ENCODE measurements around the gene GGCX. TPM values are rescaled to one million over a fixed set of nuclear protein-coding genes. Genes with fewer than 3 reads are reported as not detected.

The GGCX gene
- total and polyA plus RNA-seq, 2 of the 13 experiments (the other 11 are each of a cell fraction or from before 2014, with no cell fraction given): 72.5 to 103 TPM

DNA sequence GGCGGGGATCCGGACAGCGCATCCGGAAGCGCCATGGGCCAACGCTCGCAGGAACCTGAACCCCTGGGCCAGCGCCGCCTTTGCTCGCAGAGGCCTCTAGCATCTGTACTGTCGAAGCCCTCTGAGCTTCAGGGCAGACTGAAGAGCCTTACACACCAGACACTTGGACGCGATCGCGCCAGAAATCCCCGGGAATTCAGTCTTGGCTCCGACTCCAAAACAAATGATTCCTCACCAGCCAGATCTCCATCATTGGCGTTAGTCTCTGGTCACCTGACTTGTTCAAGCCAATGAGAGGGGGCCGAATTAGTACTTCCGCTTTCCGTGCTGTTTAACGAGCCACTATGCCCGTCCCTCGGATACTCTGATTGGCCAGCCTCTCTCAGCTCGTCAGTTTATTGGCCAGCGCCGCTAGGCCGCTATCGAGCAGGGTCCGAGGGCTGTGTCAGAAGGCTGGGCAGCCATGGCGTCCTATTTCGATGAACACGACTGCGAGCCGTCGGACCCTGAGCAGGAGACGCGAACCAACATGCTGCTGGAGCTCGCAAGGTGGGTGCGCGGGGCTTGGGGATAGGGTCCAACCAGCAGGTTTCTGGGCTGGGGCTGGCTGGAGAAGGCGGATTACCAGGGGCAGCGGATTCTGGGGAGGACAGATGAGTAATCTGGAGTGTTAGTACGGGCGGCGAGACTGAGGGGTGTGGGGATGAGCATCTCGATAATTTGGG, 34.2 kb upstream of the GGCX start, which contains the start of gene RNF181 (continued):
- TF ChIP-seq ZBTB10 (CRISPR knock-in tag; IDR thresholded peaks at IDR 0.05; ENCODE audit: borderline replicate concordance) (no peak), KAT7 (CRISPR knock-in tag; IDR thresholded peaks at IDR 0.05; ENCODE audit: borderline replicate concordance) (peak; percentile 68; the same call in 1 of the 2 replicates), NBN (conservative IDR thresholded peaks at IDR 0.05) (no peak), ZNF234 (CRISPR knock-in tag; conservative IDR thresholded peaks at IDR 0.05) (no peak), PHF21A (CRISPR knock-in tag; IDR thresholded peaks at IDR 0.05) (peak; percentile 93; the same call in 1 of the 2 replicates), ZNF646 (CRISPR knock-in tag; IDR thresholded peaks at IDR 0.05) (no peak), EEA1 (CRISPR knock-in tag; IDR thresholded peaks at IDR 0.05; ENCODE audit: borderline replicate concordance) (no peak), TAF1 (CRISPR knock-in tag; IDR thresholded peaks at IDR 0.05) (peak; percentile 92), PCBP1 (IDR thresholded peaks at IDR 0.05; ENCODE audit: borderline replicate concordance, low read depth, low read length) (peak; percentile 47; the same call in 1 of the 2 replicates), ZUFSP (CRISPR knock-in tag; IDR thresholded peaks at IDR 0.05; ENCODE audit: borderline replicate concordance) (no peak), ZNF17 (CRISPR knock-in tag; IDR thresholded peaks at IDR 0.05) (no peak), ARID2 (CRISPR knock-in tag; IDR thresholded peaks at IDR 0.05; ENCODE audit: borderline replicate concordance) (no peak), ZBTB44 (CRISPR knock-in tag; IDR thresholded peaks at IDR 0.05) (no peak), ZNF446 (CRISPR knock-in tag; IDR thresholded peaks at IDR 0.05) (peak; percentile 66; the same call in 1 of the 2 replicates), ZNF441 (CRISPR knock-in tag; IDR thresholded peaks at IDR 0.05; ENCODE audit: borderline replicate concordance) (peak; percentile 84), ERF (CRISPR knock-in tag; IDR thresholded peaks at IDR 0.05) (peak; percentile 59), ZNF33A (CRISPR knock-in tag; IDR thresholded peaks at IDR 0.05; ENCODE audit: borderline replicate concordance) (no peak)

All from HepG2 (cell line).